Stimulated activated CD4-positive, alpha-beta T cell treated with anti-CD3 and anti-CD28 coated beads, Interleukin-12 subunit alpha, Interleukin-12 subunit beta, amount 100 ng/mL, for 4 hours (primary cell): ENCODE data around the gene TCAP.

Experiments used
- DNase-seq: peaks from one replicate; pipeline ENCODE4 v3.0.0-alpha.2; 2020

TCAP gene

GRCh38 chr17:39651923-39652586 lies 13.1 kb upstream of the TCAP start:
- no peak for DNase-seq

GRCh38 chr17:39652587-39653315 lies 12.4 kb upstream of the TCAP start:
- DNase-seq, result no peak

- DNase-seq, result no peak
These were observed 11.9 kb upstream of the TCAP start for GRCh38 chr17:39653316-39653661.

GRCh38 chr17:39653662-39654331 lies 11.4 kb upstream of the TCAP start:
- DNase-seq, result peak; percentile 77

- DNase-seq, result no peak
These were observed 10.0 kb upstream of the TCAP start for GRCh38 chr17:39655105-39655504.

- no peak for DNase-seq
These were observed 6.8 kb upstream of the TCAP start for GRCh38 chr17:39658346-39658745.

GRCh38 chr17:39658760-39659159 lies 6.4 kb upstream of the TCAP start:
- DNase-seq, result no peak

- DNase-seq, result no peak
These were observed 5.7 kb upstream of the TCAP start for GRCh38 chr17:39659279-39660010.

GRCh38 chr17:39660011-39660360 lies 5.2 kb upstream of the TCAP start:
- no peak for DNase-seq

- DNase-seq, result no peak
These were observed 4.5 kb upstream of the TCAP start for GRCh38 chr17:39660397-39661385.

- no peak for DNase-seq
These were observed 3.2 kb upstream of the TCAP start for GRCh38 chr17:39661744-39662541.

GRCh38 chr17:39662551-39663339 lies 2.4 kb upstream of the TCAP start:
- no peak for DNase-seq

- DNase-seq, result no peak
These were observed 1.8 kb upstream of the TCAP start for GRCh38 chr17:39663340-39663687.

- no peak for DNase-seq
These were observed 1.2 kb upstream of the TCAP start for GRCh38 chr17:39663688-39664580.

GRCh38 chr17:39665642-39666224 lies 584 bp downstream of the TCAP start:
- no peak for DNase-seq

GRCh38 chr17:39666231-39666600 lies 1.1 kb downstream of the TCAP start:
- DNase-seq, result no peak

GRCh38 chr17:39666601-39667261 lies 1.6 kb downstream of the TCAP start:
- no peak for DNase-seq

- DNase-seq, result no peak
These were observed 2.3 kb downstream of the TCAP start for GRCh38 chr17:39667262-39667944.
